Activated naive CD8-positive, alpha-beta T cell (primary cell): Measurements from ENCODE around the gene NUP54.

Experiments
- H3K27ac Mint-ChIP-seq: one replicate; pipeline ENCODE4 v1.8.0; 2021; ENCODE audit warnings: mixed read lengths
- H3K27me3 Mint-ChIP-seq: one replicate; pipeline ENCODE4 v1.8.0; 2021; ENCODE audit warnings: mixed read lengths
- H3K36me3 Mint-ChIP-seq: one replicate; pipeline ENCODE4 v1.8.0; 2021; ENCODE audit warnings: mixed read lengths
- H3K4me1 Mint-ChIP-seq: one replicate; pipeline ENCODE4 v1.8.0; 2021; ENCODE audit warnings: low read depth, mixed read lengths
- H3K4me3 Mint-ChIP-seq: one replicate; pipeline ENCODE4 v1.8.0; 2021; ENCODE audit warnings: mild to moderate bottlenecking, mixed read lengths
- H3K9me3 Mint-ChIP-seq: one replicate; pipeline ENCODE4 v1.8.0; 2021; ENCODE audit warnings: low read depth, mixed read lengths

The NUP54 gene

GRCh38 chr4:76067652-76068286 lies 80.4 kb downstream of the NUP54 start:
- Mint-ChIP-seq H3K4me1 (no peaks in the 10 kb centered on the region), H3K4me3 (no peak overlapping the region), H3K36me3 (no peaks in the 10 kb centered on the region), H3K9me3 (no peaks in the 10 kb centered on the region), H3K27ac (no peak overlapping the region), H3K27me3 (peaks cover 2% of the 10 kb centered on the region)

GRCh38 chr4:76066546-76066945 lies 81.7 kb downstream of the NUP54 start:
- H3K9me3 Mint-ChIP-seq = no peaks in the 10 kb centered on the region
- H3K4me1 Mint-ChIP-seq = no peaks in the 10 kb centered on the region
- no peak overlapping the region for H3K27ac Mint-ChIP-seq
- H3K36me3 Mint-ChIP-seq = no peaks in the 10 kb centered on the region
- peaks cover 3% of the 10 kb centered on the region for H3K27me3 Mint-ChIP-seq
- no peak overlapping the region for H3K4me3 Mint-ChIP-seq
